A549 (cell line): ENCODE results near the gene LRRC8C. TPM values are rescaled to one million over a fixed set of nuclear protein-coding genes. Genes with fewer than 3 reads are reported as not detected.

Source experiments
- ATAC-seq, 2 experiments: fragments of 200-7000 bp in 1 of 2; fragments of >200 bp in 1 of 2; cut with Nextera tagmentation in 1 of 2; cut with Tn5 transposase in 1 of 2; 3 replicates each; pipeline versions ENCODE4 v1.8.0 to v1.9.1; 2018 to 2020; ENCODE audit warnings: mild to moderate bottlenecking in 1 of 2, moderate library complexity in 1 of 2
- CTCF ChIA-PET: fragments of 300-600 bp; sonication (Branson Sonifier 250); formaldehyde crosslinking; extraction: SDS; loops from one replicate; lab custom pipeline; 2021; ENCODE audit warnings: antibody characterized with exemption, inconsistent platforms; lab: Yijun Ruan, JAX
- POLR2A ChIA-PET: fragments of 350-600 bp; formaldehyde crosslinking; extraction: SDS; loops from one replicate; lab custom pipeline; 2021; ENCODE audit warnings: antibody characterized with exemption, inconsistent platforms; lab: Yijun Ruan, JAX
- DNase-seq, 2 experiments: peaks; one replicate each; pipeline versions ENCODE4 v3.0.0 to v3.0.0-alpha.2; 2011 to 2016; ENCODE audit warnings: low read depth in 1 of 2, low spot score in 1 of 2
- FAIRE-seq: peaks from 2 replicates; lab custom pipeline; 2011; peaks lifted over from hg19 to GRCh38; lab: Jason Lieb, UNC
- H3K27ac ChIP-seq, 2 experiments: fragments of >200 bp; sonication (Bioruptor Twin); formaldehyde crosslinking; 3 replicates each; pipeline ENCODE4 v1.5.1; 2016 to 2017
- H3K4me1 ChIP-seq: fragments of >200 bp; sonication (Bioruptor Twin); formaldehyde crosslinking; 3 replicates; pipeline ENCODE4 v1.6.1; 2016
- H3K4me2 ChIP-seq: fragments of >200 bp; sonication (Bioruptor Twin); formaldehyde crosslinking; 3 replicates; pipeline ENCODE4 v1.6.1; 2016
- H3K4me3 ChIP-seq: fragments of >200 bp; sonication (Bioruptor Twin); formaldehyde crosslinking; 3 replicates; pipeline ENCODE4 v1.5.1; 2016
- H3K9me3 ChIP-seq: fragments of >200 bp; sonication (Bioruptor Twin); formaldehyde crosslinking; 3 replicates; pipeline ENCODE4 v1.6.1; 2016
- BHLHE40 ChIP-seq: IDR thresholded peaks from 2 replicates; pipeline ENCODE4 v1.6.1; 2012; ENCODE audit warnings: low read depth, low read length, inconsistent platforms
- CBX8 ChIP-seq: fragments of 200-600 bp; sonication (generic); IDR thresholded peaks from 2 replicates; pipeline ENCODE4 v1.6.1; 2016
- CHD2 ChIP-seq: fragments of 150-350 bp; IDR thresholded peaks from 2 replicates; pipeline ENCODE4 v1.6.1; 2014; ENCODE audit warnings: low read length; ENCODE audit not compliant: partially characterized antibody
- EP300 ChIP-seq, 2 experiments: fragments of >200 bp; sonication (Bioruptor Twin); formaldehyde crosslinking; IDR thresholded peaks; 2 replicates in 1 of 2; 3 replicates in 1 of 2; pipeline ENCODE4 v1.6.1; 2016 to 2017
- FOSL2 ChIP-seq, 2 experiments: fragments of 450-650 bp in 1 of 2; fragments of >200 bp in 1 of 2; sonication (Bioruptor Twin) in 1 of 2; formaldehyde crosslinking; IDR thresholded peaks; 2 replicates each; pipeline versions ENCODE4 v1.5.0 to v1.6.1; 2016 to 2020; ENCODE audit warnings: mild to moderate bottlenecking in 1 of 2, moderate library complexity in 1 of 2
- HOXA7 ChIP-seq: fragments of 250-450 bp; sonication (Bioruptor Pico); IDR thresholded peaks from 2 replicates; pipeline ENCODE4 v1.5.0; 2020; ENCODE audit warnings: mild to moderate bottlenecking, moderate library complexity
- KDM5A ChIP-seq: fragments of 200-600 bp; sonication (generic); IDR thresholded peaks from 2 replicates; pipeline ENCODE4 v1.6.1; 2016; ENCODE audit warnings: antibody characterized with exemption, mild to moderate bottlenecking
- NPAS2 ChIP-seq: fragments of 250-450 bp; sonication (Bioruptor Pico); IDR thresholded peaks from 2 replicates; pipeline ENCODE4 v1.8.0; 2022; ENCODE audit warnings: mild to moderate bottlenecking, moderate library complexity, borderline replicate concordance
- PHF8 ChIP-seq: fragments of 200-600 bp; sonication (generic); IDR thresholded peaks from 2 replicates; pipeline ENCODE4 v1.6.1; 2016; ENCODE audit warnings: low read depth, mild to moderate bottlenecking, antibody characterized with exemption, moderate library complexity, borderline replicate concordance
- POLR2AphosphoS2 ChIP-seq: conservative IDR thresholded peaks from 2 replicates; pipeline ENCODE4 v1.6.1; 2012; ENCODE audit warnings: low read length, improper control_type of control experiment, inconsistent platforms
- RARB ChIP-seq: fragments of 250-450 bp; sonication (Bioruptor Pico); IDR thresholded peaks from 2 replicates; pipeline ENCODE4 v1.8.0; 2021; ENCODE audit warnings: mild to moderate bottlenecking, moderate library complexity
- RCOR1 ChIP-seq: fragments of 150-350 bp; IDR thresholded peaks from 2 replicates; pipeline ENCODE4 v1.6.1; 2014; ENCODE audit warnings: antibody characterized with exemption, low read length, low read depth
- RFX5 ChIP-seq: fragments of 450-650 bp; IDR thresholded peaks from 2 replicates; pipeline ENCODE4 v1.7.1; 2014; ENCODE audit warnings: antibody characterized with exemption, mild to moderate bottlenecking, moderate library complexity
- RNF2 ChIP-seq: fragments of 200-600 bp; sonication (generic); IDR thresholded peaks from 2 replicates; pipeline ENCODE4 v1.6.1; 2016; ENCODE audit warnings: low read depth, mild to moderate bottlenecking, antibody characterized with exemption, moderate library complexity, borderline replicate concordance
- SMC3 ChIP-seq: fragments of >200 bp; sonication (Bioruptor Twin); formaldehyde crosslinking; IDR thresholded peaks from 3 replicates; pipeline ENCODE4 v1.6.1; 2018; ENCODE audit warnings: inconsistent platforms
- SREBF2 ChIP-seq: fragments of 450-650 bp; IDR thresholded peaks from 2 replicates; pipeline ENCODE4 v1.6.1; 2014; ENCODE audit warnings: mild to moderate bottlenecking, moderate library complexity
- ZC3H11A ChIP-seq: fragments of 450-650 bp; IDR thresholded peaks from 2 replicates; pipeline ENCODE4 v1.6.1; 2014; ENCODE audit warnings: antibody characterized with exemption, mild to moderate bottlenecking
- ZFP36 ChIP-seq: fragments of 450-650 bp; IDR thresholded peaks from 2 replicates; pipeline ENCODE4 v1.6.1; 2014; ENCODE audit warnings: borderline replicate concordance; ENCODE audit not compliant: partially characterized antibody
- ZSCAN20 ChIP-seq: fragments of 250-450 bp; sonication (Bioruptor Pico); IDR thresholded peaks from 2 replicates; pipeline ENCODE4 v1.8.0; 2022; ENCODE audit warnings: mild to moderate bottlenecking, moderate library complexity
- WGBS: methylation state at CpG from one replicate; pipeline ENCODE4 v1.1.6; 2017; ENCODE audit errors: missing lambda C conversion rate; 5-methylcytosine and 5-hydroxymethylcytosine counted together
- polyA plus RNA-seq, 4 experiments: library from polyadenylated mRNA; depleted of rRNA in 3 of 4; stranded (reverse); fragments of >200 nt; fragmentation: RNase III in 1 of 4; extraction: RNeasy Plus Mini Kit Qiagen cat#74134 plus additional on column Dnase treatment in 1 of 4; gene quantifications; 2 replicates in 3 of 4; 3 replicates in 1 of 4; pipeline ENCODE4 v1.2.3, GENCODE V29; 2011 to 2017
- TF ChIP-seq, protein P1 (sequence below): fragments of 150-350 bp; IDR thresholded peaks from 2 replicates; pipeline ENCODE4 v1.6.1; 2014; ENCODE audit warnings: low read depth, mild to moderate bottlenecking, low read length
- TF ChIP-seq, protein P2 (sequence below): fragments of >200 bp; sonication (Bioruptor Twin); formaldehyde crosslinking; IDR thresholded peaks from 2 replicates; pipeline ENCODE4 v1.6.1; 2016
- TF ChIP-seq, protein P3 (sequence below): IDR thresholded peaks from 2 replicates; pipeline ENCODE4 v1.6.1; 2012
- TF ChIP-seq, protein P4 (sequence below): fragments of 200-600 bp; sonication (generic); IDR thresholded peaks from 2 replicates; pipeline ENCODE4 v1.6.1; 2016; ENCODE audit warnings: antibody characterized with exemption, mild to moderate bottlenecking, moderate library complexity
- TF ChIP-seq, protein P5 (sequence below): fragments of 250-450 bp; sonication (Bioruptor Pico); IDR thresholded peaks from 2 replicates; pipeline ENCODE4 v1.5.0; 2020; ENCODE audit warnings: low read depth, mild to moderate bottlenecking, moderate library complexity

LRRC8C gene
- polyA plus RNA-seq, 2 of the 4 experiments (the other 2 are of a cell fraction), result 6.3 to 15.9 TPM

DNA sequence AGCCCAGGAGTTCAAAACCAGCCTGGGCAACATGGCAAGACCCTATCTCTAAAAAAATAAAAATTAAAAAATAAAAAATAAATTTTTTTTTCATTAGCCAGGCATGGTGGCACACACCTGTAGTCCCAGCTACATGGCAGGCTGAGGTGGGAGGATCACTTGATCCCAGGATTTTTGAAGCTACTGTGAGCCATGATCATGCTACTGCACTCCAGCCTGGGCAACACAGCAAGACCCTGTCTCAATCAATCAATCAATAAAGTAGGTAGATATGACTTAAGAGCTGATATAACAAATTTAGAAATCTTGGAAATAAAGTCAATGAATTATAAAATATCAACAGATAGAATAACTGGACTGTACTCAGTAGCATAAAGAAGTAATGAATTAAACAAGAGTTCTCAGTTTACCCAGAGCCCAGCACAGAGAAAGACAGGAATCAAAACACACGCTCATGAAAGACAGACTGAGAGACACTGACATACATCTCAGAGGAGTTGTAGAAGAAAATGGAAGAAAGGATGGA, 69.7 kb downstream of the LRRC8C start:
- Histone ChIP-seq H3K4me3 (no peak overlapping the region), H3K27ac (no peak overlapping the region), H3K4me2 (no peak overlapping the region), H3K4me1 (no peaks in the 10 kb centered on the region), H3K9me3 (no peaks in the 10 kb centered on the region)
- ATAC-seq (no peak), DNase-seq (no peak), FAIRE-seq (no peak)
- CTCF ChIA-PET, result no interaction called here
- POLR2A ChIA-PET, result no interaction called here
- TF ChIP-seq RFX5 (no peak), RCOR1 (no peak), ZC3H11A (no peak), CHD2 (no peak), RNF2 (no peak), SREBF2 (no peak), HOXA7 (CRISPR knock-in tag) (no peak), RARB (CRISPR knock-in tag) (no peak), FOSL2 (IDR thresholded peaks at IDR 0.05) (no peak), FOSL2 (CRISPR knock-in tag; IDR thresholded peaks at IDR 0.05) (no peak), POLR2AphosphoS2 (no peak), SMC3 (no peak), KDM5A (no peak), ZSCAN20 (CRISPR knock-in tag) (no peak)
- TF ChIP-seq, protein P1, sequence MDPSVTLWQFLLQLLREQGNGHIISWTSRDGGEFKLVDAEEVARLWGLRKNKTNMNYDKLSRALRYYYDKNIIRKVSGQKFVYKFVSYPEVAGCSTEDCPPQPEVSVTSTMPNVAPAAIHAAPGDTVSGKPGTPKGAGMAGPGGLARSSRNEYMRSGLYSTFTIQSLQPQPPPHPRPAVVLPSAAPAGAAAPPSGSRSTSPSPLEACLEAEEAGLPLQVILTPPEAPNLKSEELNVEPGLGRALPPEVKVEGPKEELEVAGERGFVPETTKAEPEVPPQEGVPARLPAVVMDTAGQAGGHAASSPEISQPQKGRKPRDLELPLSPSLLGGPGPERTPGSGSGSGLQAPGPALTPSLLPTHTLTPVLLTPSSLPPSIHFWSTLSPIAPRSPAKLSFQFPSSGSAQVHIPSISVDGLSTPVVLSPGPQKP, result no peak
- TF ChIP-seq, protein P2, sequence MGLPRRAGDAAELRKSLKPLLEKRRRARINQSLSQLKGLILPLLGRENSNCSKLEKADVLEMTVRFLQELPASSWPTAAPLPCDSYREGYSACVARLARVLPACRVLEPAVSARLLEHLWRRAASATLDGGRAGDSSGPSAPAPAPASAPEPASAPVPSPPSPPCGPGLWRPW, result no peak
- TF ChIP-seq, protein P3, sequence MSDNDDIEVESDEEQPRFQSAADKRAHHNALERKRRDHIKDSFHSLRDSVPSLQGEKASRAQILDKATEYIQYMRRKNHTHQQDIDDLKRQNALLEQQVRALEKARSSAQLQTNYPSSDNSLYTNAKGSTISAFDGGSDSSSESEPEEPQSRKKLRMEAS, result no peak
- TF ChIP-seq, protein P4, sequence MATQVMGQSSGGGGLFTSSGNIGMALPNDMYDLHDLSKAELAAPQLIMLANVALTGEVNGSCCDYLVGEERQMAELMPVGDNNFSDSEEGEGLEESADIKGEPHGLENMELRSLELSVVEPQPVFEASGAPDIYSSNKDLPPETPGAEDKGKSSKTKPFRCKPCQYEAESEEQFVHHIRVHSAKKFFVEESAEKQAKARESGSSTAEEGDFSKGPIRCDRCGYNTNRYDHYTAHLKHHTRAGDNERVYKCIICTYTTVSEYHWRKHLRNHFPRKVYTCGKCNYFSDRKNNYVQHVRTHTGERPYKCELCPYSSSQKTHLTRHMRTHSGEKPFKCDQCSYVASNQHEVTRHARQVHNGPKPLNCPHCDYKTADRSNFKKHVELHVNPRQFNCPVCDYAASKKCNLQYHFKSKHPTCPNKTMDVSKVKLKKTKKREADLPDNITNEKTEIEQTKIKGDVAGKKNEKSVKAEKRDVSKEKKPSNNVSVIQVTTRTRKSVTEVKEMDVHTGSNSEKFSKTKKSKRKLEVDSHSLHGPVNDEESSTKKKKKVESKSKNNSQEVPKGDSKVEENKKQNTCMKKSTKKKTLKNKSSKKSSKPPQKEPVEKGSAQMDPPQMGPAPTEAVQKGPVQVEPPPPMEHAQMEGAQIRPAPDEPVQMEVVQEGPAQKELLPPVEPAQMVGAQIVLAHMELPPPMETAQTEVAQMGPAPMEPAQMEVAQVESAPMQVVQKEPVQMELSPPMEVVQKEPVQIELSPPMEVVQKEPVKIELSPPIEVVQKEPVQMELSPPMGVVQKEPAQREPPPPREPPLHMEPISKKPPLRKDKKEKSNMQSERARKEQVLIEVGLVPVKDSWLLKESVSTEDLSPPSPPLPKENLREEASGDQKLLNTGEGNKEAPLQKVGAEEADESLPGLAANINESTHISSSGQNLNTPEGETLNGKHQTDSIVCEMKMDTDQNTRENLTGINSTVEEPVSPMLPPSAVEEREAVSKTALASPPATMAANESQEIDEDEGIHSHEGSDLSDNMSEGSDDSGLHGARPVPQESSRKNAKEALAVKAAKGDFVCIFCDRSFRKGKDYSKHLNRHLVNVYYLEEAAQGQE, result no peak
- 97% methylated on average over 1 of the region's 1 CpG for WGBS

DNA sequence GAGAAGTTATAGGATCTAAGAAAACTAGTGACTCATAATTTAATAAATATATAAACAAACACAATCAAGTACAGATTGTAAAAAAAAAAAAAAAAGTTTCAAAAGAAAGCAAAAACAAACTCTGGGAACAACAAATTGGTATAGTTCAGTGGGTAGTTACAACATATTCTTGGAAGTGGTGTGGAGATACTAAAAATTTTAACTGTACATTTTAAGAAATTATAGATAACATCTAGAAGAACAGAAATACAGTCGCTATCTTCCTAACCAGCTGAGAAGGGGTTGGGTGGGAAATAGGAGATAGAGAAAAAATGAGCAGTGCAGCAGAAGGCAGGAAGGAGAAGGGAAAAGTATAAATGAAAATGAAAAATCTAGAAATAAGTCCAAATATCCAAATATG, 70.5 kb downstream of the LRRC8C start:
- DNase-seq (no peak), FAIRE-seq (no peak), ATAC-seq (no peak)
- 93% methylated on average over 1 of the region's 1 CpG for whole genome bisulfite sequencing
- no peak overlapping the region for H3K4me2 ChIP-seq
- no peaks in the 10 kb centered on the region for H3K4me1 ChIP-seq
- H3K4me3 ChIP-seq, result no peak overlapping the region
- no peak overlapping the region for H3K27ac ChIP-seq
- no peaks in the 10 kb centered on the region for H3K9me3 ChIP-seq
- TF ChIP-seq EP300 (IDR thresholded peaks at IDR 0.05) (no peak), NPAS2 (CRISPR knock-in tag) (no peak), BHLHE40 (no peak), KDM5A (no peak), ZFP36 (no peak), ZSCAN20 (CRISPR knock-in tag) (no peak), PHF8 (no peak), CBX8 (no peak)
- TF ChIP-seq, protein P5, sequence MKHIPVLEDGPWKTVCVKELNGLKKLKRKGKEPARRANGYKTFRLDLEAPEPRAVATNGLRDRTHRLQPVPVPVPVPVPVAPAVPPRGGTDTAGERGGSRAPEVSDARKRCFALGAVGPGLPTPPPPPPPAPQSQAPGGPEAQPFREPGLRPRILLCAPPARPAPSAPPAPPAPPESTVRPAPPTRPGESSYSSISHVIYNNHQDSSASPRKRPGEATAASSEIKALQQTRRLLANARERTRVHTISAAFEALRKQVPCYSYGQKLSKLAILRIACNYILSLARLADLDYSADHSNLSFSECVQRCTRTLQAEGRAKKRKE, result no peak
- TF ChIP-seq, protein P3, result no peak
- POLR2A ChIA-PET, result no interaction called here
- CTCF ChIA-PET, result no interaction called here
